Ureter (tissue), 1 donor: ENCODE data around the gene LRRK1. TPM values are rescaled to one million over a fixed set of nuclear protein-coding genes. Genes with fewer than 3 reads are reported as not detected.
"Not testable (repeated sequence)": the region's sequence is repeated elsewhere in the genome, so short reads cannot be mapped to it uniquely, and the experiment has no call there.

Experiments
- DNase-seq: peaks from one replicate; pipeline ENCODE4 v3.0.0-alpha.2; 2020; ENCODE audit warnings: low spot score
- total RNA-seq: library from RNA; stranded (reverse); gene quantifications from one replicate; pipeline ENCODE4 v1.2.4, GENCODE V29; 2023
- donor health status: DM: yes; HTN: yes; CAD: no.

Gene LRRK1
- total RNA-seq, 1 donor from 2014 or later, result 29.5 TPM

GRCh38 chr15:101092156-101092866 is 173.2 kb downstream of the LRRK1 start:
- DNase-seq, result no peak

- DNase-seq, result no peak
Observed at GRCh38 chr15:101092867-101093202, 173.7 kb downstream of the LRRK1 start.

GRCh38 chr15:101093958-101094357 is 174.8 kb downstream of the LRRK1 start:
- no peak for DNase-seq

- not testable (repeated sequence) for DNase-seq
Observed at GRCh38 chr15:101095796-101096406, 176.7 kb downstream of the LRRK1 start.

GRCh38 chr15:101097111-101097510 is 178.0 kb downstream of the LRRK1 start:
- no peak for DNase-seq

GRCh38 chr15:101099183-101099582 is 180.0 kb downstream of the LRRK1 start:
- no peak for DNase-seq

GRCh38 chr15:101100118-101100517 is 181.0 kb downstream of the LRRK1 start:
- DNase-seq, result no peak

- no peak for DNase-seq
Observed at GRCh38 chr15:101100593-101101442, 181.7 kb downstream of the LRRK1 start.

GRCh38 chr15:101101676-101102075 is 182.5 kb downstream of the LRRK1 start:
- DNase-seq, result no peak

- DNase-seq, result no peak
Observed at GRCh38 chr15:101102746-101103145, 183.6 kb downstream of the LRRK1 start.

- no peak for DNase-seq
Observed at GRCh38 chr15:101103598-101103997, 184.4 kb downstream of the LRRK1 start.

- no peak for DNase-seq
Observed at GRCh38 chr15:101104141-101104540, 185.0 kb downstream of the LRRK1 start.

- DNase-seq, result no peak
Observed at GRCh38 chr15:101105059-101105891, 186.1 kb downstream of the LRRK1 start.

- DNase-seq, result no peak
Observed at GRCh38 chr15:101107101-101107500, 187.9 kb downstream of the LRRK1 start.

GRCh38 chr15:101107625-101108460 is 188.7 kb downstream of the LRRK1 start:
- DNase-seq, result no peak

- DNase-seq, result no peak
Observed at GRCh38 chr15:101108461-101108775, 189.3 kb downstream of the LRRK1 start.

- no peak for DNase-seq
Observed at GRCh38 chr15:101108791-101109190, 189.6 kb downstream of the LRRK1 start.

GRCh38 chr15:101110681-101111569 is 191.8 kb downstream of the LRRK1 start:
- DNase-seq, result no peak

- no peak for DNase-seq
Observed at GRCh38 chr15:101111570-101112262, 192.6 kb downstream of the LRRK1 start.
